ENCODE data around the gene EOGT.

DNA sequence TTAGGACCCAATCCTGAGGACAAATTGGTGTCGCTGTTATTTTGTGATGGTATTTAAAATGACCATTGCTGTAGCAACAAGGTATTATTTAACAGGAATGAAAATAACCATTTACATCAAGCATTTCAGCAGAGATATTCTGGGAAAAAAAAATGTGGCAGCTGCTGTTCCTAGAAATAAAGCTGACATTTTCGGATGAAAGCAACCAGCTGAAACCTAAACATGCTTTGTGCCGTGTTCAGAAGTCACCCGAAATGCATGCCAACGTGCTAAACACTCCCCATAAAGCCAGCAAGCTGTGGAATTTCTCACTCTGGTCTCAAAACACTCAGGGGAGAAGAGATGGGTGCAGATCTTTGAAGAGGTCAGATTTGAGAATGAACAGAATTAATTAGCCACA is 49.6 kb downstream of the EOGT start:
- no peak for TF ChIP-seq CTCF (IDR thresholded peaks at IDR 0.05)
- TF ChIP-seq EP300 (IDR thresholded peaks at IDR 0.05): no peak
